ENCODE results near the gene AJUBA. TPM values are rescaled to one million over a fixed set of nuclear protein-coding genes. Genes with fewer than 3 reads are reported as not detected.

AJUBA gene
- total RNA-seq, 4 donors from 2014 or later: 66.2 to 98.4 (median 74.8) TPM

DNA sequence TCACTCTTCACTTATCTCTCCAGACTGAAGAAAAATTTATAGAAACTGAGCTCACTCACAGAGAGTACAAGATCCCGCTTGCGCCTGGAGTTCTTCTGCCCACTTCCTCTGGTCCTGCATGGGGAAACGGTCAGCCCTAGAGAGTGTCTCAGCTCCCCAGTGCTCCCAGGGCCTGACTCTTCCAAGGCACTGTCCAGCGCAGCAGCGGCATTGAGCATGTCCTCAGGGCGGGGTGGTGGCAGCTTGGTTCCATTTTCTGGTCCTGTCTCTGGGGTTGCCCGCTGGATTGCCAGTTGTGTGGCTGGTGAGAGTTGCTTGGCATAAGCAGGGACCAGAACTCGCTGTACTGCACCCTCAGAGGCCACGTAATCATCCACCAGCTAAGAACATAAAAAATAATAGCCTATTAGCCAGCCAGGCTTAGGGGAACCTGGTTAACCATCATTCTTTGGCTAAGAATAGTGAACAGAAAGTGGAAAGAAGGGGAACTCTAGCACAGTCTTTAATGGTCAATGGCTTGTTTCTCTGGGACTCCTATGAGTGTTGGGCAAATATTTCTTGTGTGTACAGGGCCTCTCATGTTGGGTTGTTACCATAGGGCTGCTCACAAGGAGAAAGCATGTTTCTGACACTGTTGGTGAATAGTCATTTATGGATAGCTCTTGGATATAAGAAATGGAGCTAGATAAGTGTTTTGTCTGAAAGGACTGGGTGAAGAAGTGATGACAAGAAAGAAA, 13.7 kb upstream of the AJUBA start:
- intact Hi-C loops (cut with DNase I; ENCODE audit: low total_unique reads): no loop called here
- 87 to 88% methylated on average over 9 of the region's 9 CpGs for WGBS, 2 donors
- no peak overlapping the region for H3K4me3 ChIP-seq (ENCODE audit: low read depth, poor library complexity, severe bottlenecking)
- peak in 1 of 2 donors; percentile 58 for DNase-seq (ENCODE audit: low spot score in 2 of 2)
- TF ChIP-seq POLR2A (IDR thresholded peaks at IDR 0.05): no peak
- TF ChIP-seq CTCF (IDR thresholded peaks at IDR 0.05): no peak

- WGBS, 2 donors: 11 to 18% methylated on average over 4 of the region's 4 CpGs
- no peak for TF ChIP-seq POLR2A (IDR thresholded peaks at IDR 0.05)
- no peak for TF ChIP-seq CTCF (IDR thresholded peaks at IDR 0.05)
- no peak overlapping the region for H3K4me3 ChIP-seq (ENCODE audit: low read depth, poor library complexity, severe bottlenecking)
- peak in 1 of 2 donors; percentile 70 for DNase-seq (ENCODE audit: low spot score in 2 of 2)
- intact Hi-C loops (cut with DNase I; ENCODE audit: low total_unique reads): no loop called here
These were observed 12.5 kb upstream of the AJUBA start for GRCh38 chr14:22994762-22995275.

DNA sequence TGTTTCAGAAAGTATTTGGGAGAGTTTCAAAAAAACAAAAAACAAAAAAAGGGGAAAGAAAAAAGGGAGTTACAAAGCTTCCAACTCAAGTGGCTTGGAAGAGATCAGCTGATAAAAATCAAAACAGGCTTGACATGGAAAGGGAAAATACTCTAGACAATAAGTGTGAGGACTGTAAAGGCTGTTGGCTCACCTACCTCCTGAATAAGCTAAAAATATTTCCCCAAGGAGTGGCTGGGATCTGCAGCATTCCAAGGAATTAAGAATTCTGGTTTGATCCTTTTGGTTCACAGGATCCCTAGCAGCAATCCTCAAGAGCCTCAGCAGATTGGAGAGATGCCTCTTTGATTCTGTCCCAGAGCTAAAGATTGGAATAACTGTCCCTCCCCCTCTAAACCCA, 11.2 kb upstream of the AJUBA start:
- DNase-seq (ENCODE audit: low spot score in 2 of 2): no peak
- intact Hi-C loops (cut with DNase I; ENCODE audit: low total_unique reads): no loop called here
- no peak overlapping the region for H3K4me3 ChIP-seq (ENCODE audit: low read depth, poor library complexity, severe bottlenecking)
- TF ChIP-seq POLR2A (IDR thresholded peaks at IDR 0.05) (no peak), CTCF (IDR thresholded peaks at IDR 0.05) (no peak)

- DNase-seq (ENCODE audit: low spot score in 2 of 2): peak in 1 of 2 donors; percentile 36
- intact Hi-C loops (cut with DNase I; ENCODE audit: low total_unique reads): no loop called here
- no peak overlapping the region for H3K4me3 ChIP-seq (ENCODE audit: low read depth, poor library complexity, severe bottlenecking)
- WGBS, 2 donors: 90 to 95% methylated on average over 8 of the region's 8 CpGs
- no peak for TF ChIP-seq POLR2A (IDR thresholded peaks at IDR 0.05)
- no peak for TF ChIP-seq CTCF (IDR thresholded peaks at IDR 0.05)
These were observed 9.5 kb upstream of the AJUBA start for GRCh38 chr14:22991852-22992251.

- WGBS, 2 donors: 73 to 80% methylated on average over 8 of the region's 8 CpGs
- no peak overlapping the region for H3K4me3 ChIP-seq (ENCODE audit: low read depth, poor library complexity, severe bottlenecking)
- TF ChIP-seq CTCF (IDR thresholded peaks at IDR 0.05) (no peak), POLR2A (IDR thresholded peaks at IDR 0.05) (no peak)
- DNase-seq (ENCODE audit: low spot score in 2 of 2): peak in 1 of 2 donors; percentile 62
- intact Hi-C loops (cut with DNase I; ENCODE audit: low total_unique reads): loop anchor here (2.0 kb wide), 1 partner anchor 72 kb away; no protein-coding TSS in a partner anchor
These were observed 4.9 kb upstream of the AJUBA start for GRCh38 chr14:22987291-22987690.
